A549 (cell line): Measurements from ENCODE around the gene RRAS.

Experiments used
- CEBPB ChIP-seq, 2 experiments: fragments of >200 bp in 1 of 2; sonication (Bioruptor Twin) in 1 of 2; formaldehyde crosslinking in 1 of 2; IDR thresholded peaks; 2 replicates each; pipeline ENCODE4 v1.6.1; 2012 to 2016
- MAX ChIP-seq: IDR thresholded peaks from 2 replicates; pipeline ENCODE4 v1.6.1; 2012
- MYC ChIP-seq: IDR thresholded peaks from 2 replicates; pipeline ENCODE4 v1.6.1; 2012; ENCODE audit warnings: mild to moderate bottlenecking, inconsistent platforms, low read length, improper control_type of control experiment, borderline replicate concordance
- POLR2A ChIP-seq: IDR thresholded peaks from 2 replicates; pipeline ENCODE4 v1.6.1; 2012; ENCODE audit warnings: mild to moderate bottlenecking, low read length
- REST ChIP-seq: fragments of 200-600 bp; sonication (generic); IDR thresholded peaks from 2 replicates; pipeline ENCODE4 v1.6.1; 2016; ENCODE audit warnings: antibody characterized with exemption, mild to moderate bottlenecking, moderate library complexity
- TP53 ChIP-seq: fragments of 250-450 bp; sonication (Bioruptor Pico); IDR thresholded peaks from 2 replicates; pipeline ENCODE4 v1.5.0; 2021; ENCODE audit warnings: mild to moderate bottlenecking, moderate library complexity

DNA sequence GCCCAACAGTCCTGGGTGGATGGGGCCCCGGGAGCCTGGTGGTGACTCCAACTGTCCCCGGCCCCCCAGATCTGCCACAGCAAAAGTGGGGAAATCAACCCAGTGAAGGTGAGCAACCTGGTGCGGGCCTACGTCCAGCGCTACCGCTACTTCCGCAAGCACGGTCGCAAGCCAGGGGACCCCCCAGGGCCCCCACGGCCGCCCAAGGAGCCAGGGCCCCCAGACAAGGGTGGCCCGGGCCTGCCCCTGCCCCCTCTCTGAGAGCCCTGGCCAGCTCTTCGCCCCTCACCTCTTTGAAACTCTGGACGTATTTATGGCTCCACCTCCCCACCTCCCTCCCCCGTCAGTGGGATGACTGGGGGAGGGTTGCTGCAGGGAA is 18.2 kb upstream of the RRAS start:
- no peak for TF ChIP-seq MYC
- no peak for TF ChIP-seq CEBPB (IDR thresholded peaks at IDR 0.05)
- no peak for TF ChIP-seq REST
- TF ChIP-seq TP53 (CRISPR knock-in tag): no peak
- TF ChIP-seq MAX: no peak
- no peak for TF ChIP-seq POLR2A
